ENCODE data around the gene TPRG1.

DNA sequence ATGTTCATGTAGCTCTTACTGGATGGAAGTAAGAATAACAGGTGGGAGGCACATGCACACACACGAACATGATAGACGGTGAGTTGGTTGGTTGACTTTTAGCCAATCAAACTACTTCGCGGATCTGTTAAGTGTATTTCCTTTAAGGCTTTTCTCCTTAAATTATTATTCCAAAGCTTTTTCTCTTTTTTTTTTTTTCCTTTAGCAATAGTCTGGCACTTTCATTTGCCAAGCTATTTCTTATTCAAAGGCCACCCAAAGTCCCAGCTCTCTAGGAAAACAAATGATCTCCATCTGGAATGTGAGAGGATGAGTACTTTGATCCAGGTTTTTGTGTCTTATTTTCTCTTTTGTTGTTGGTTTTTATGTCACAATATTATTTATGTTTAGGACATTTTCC is 141.1 kb downstream of the TPRG1 start:
- TF ChIP-seq, protein P1, sequence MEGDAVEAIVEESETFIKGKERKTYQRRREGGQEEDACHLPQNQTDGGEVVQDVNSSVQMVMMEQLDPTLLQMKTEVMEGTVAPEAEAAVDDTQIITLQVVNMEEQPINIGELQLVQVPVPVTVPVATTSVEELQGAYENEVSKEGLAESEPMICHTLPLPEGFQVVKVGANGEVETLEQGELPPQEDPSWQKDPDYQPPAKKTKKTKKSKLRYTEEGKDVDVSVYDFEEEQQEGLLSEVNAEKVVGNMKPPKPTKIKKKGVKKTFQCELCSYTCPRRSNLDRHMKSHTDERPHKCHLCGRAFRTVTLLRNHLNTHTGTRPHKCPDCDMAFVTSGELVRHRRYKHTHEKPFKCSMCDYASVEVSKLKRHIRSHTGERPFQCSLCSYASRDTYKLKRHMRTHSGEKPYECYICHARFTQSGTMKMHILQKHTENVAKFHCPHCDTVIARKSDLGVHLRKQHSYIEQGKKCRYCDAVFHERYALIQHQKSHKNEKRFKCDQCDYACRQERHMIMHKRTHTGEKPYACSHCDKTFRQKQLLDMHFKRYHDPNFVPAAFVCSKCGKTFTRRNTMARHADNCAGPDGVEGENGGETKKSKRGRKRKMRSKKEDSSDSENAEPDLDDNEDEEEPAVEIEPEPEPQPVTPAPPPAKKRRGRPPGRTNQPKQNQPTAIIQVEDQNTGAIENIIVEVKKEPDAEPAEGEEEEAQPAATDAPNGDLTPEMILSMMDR (IDR thresholded peaks at IDR 0.05) = no peak
- TF ChIP-seq POLR2A (IDR thresholded peaks at IDR 0.05) (no peak), POLR2AphosphoS5 (IDR thresholded peaks at IDR 0.05; ENCODE audit: insufficient read depth in 1 of 2, low read depth in 1 of 2) (no peak)

All from vagina (tissue), 2 donors.